Panc1 (cell line): ENCODE results near the gene FAM237B. TPM values are rescaled to one million over a fixed set of nuclear protein-coding genes. Genes with fewer than 3 reads are reported as not detected.

ENCODE experiments used
- ATAC-seq: fragments of 200-7000 bp; cut with Tn5 transposase; 2 replicates; pipeline ENCODE4 v1.9.1; 2020; ENCODE audit warnings: mild to moderate bottlenecking, moderate library complexity
- BruUV-seq: library from RNA; stranded (reverse); fragments of 400-500 nt; replicated peaks from 2 replicates; lab custom pipeline; 2021; lab: Mats Ljungman, UMichigan
- CTCF ChIA-PET: fragments of 300-600 bp; sonication (Branson Sonifier 250); formaldehyde crosslinking; loops from one replicate; lab custom pipeline; 2022; ENCODE audit warnings: antibody characterized with exemption; lab: Charles Lee
- POLR2A ChIA-PET: fragments of 300-600 bp; sonication (Branson Sonifier 250); formaldehyde crosslinking; loops from one replicate; lab custom pipeline; 2022; ENCODE audit warnings: antibody characterized with exemption; lab: Charles Lee
- DNase-seq: peaks from one replicate; pipeline ENCODE4 v3.0.0-alpha.2; 2010; ENCODE audit warnings: low read depth, low spot score
- H3K27ac ChIP-seq: 2 replicates; pipeline ENCODE4 v1.5.1; 2011; ENCODE audit warnings: mild to moderate bottlenecking, low read length, inconsistent platforms
- H3K27me3 ChIP-seq: fragments of 200-500 bp; sonication (Bioruptor generic); 2 replicates; pipeline ENCODE4 v1.6.0; 2014; ENCODE audit warnings: low read length, inconsistent platforms; ENCODE audit not compliant: control insufficient read depth, insufficient read depth
- H3K36me3 ChIP-seq: fragments of 200-500 bp; sonication (Bioruptor generic); 2 replicates; pipeline ENCODE4 v1.5.1; 2014; ENCODE audit warnings: inconsistent platforms, mild to moderate bottlenecking, low read length, moderate library complexity; ENCODE audit not compliant: control insufficient read depth, insufficient read depth
- H3K4me1 ChIP-seq: 2 replicates; pipeline ENCODE4 v1.5.1; 2011; ENCODE audit warnings: inconsistent platforms, mild to moderate bottlenecking, low read length, moderate library complexity; ENCODE audit not compliant: control insufficient read depth, insufficient read depth
- H3K4me3 ChIP-seq, 2 experiments: 2 replicates each; pipeline ENCODE4 v1.5.1; 2011 to 2012; ENCODE audit warnings: low read depth in 2 of 2, low read length in 2 of 2, mild to moderate bottlenecking in 2 of 2, inconsistent platforms in 1 of 2, moderate library complexity in 1 of 2
- H3K9me3 ChIP-seq: fragments of 200-500 bp; sonication (Bioruptor generic); 2 replicates; pipeline ENCODE4 v1.5.1; 2014; ENCODE audit warnings: low read depth, mild to moderate bottlenecking, inconsistent platforms, low read length, moderate library complexity; ENCODE audit not compliant: control insufficient read depth, insufficient read depth
- CTCF ChIP-seq: fragments of 450-650 bp; IDR thresholded peaks from 2 replicates; pipeline ENCODE4 v1.5.1; 2017; ENCODE audit warnings: mild to moderate bottlenecking
- POLR2AphosphoS5 ChIP-seq: IDR thresholded peaks from 2 replicates; pipeline ENCODE4 v1.6.1; 2012; ENCODE audit warnings: mild to moderate bottlenecking, low read depth, low read length, moderate library complexity
- REST ChIP-seq, 2 experiments: IDR thresholded peaks; 2 replicates each; pipeline ENCODE4 v1.6.1; 2011 to 2012; ENCODE audit warnings: low read depth in 2 of 2, control low read depth in 1 of 2, low read length in 1 of 2, mild to moderate bottlenecking in 1 of 2, moderate library complexity in 1 of 2; ENCODE audit not compliant: insufficient read depth in 1 of 2
- SIN3A ChIP-seq: IDR thresholded peaks from 2 replicates; pipeline ENCODE4 v1.6.1; 2012; ENCODE audit warnings: low read depth, mild to moderate bottlenecking, low read length, moderate library complexity, borderline replicate concordance; ENCODE audit not compliant: insufficient read depth
- TCF7L2 ChIP-seq: IDR thresholded peaks from 2 replicates; pipeline ENCODE4 v1.6.1; 2011; ENCODE audit warnings: mild to moderate bottlenecking, low read depth, low read length, inconsistent platforms
- in situ Hi-C: cut with HindIII; loops from 2 replicates; pipeline ENCODE4 v1.10.0; 2016; ENCODE audit warnings: low sequenced_read_pairs, low pct_unique_long_range_greater_than_20kb
- intact Hi-C: fragments of 100-400 bp; cut with micrococcal nuclease; formaldehyde crosslinking; loops from one replicate; pipeline ENCODE4 v1.10.0; 2022; ENCODE audit not compliant: unreplicated experiment
- total RNA-seq: library from RNA; stranded (reverse); gene quantifications from one replicate; pipeline ENCODE4 v1.2.1, GENCODE V29; 2021; ENCODE audit not compliant: unreplicated experiment

Gene FAM237B
- total RNA-seq, 1 experiment from 2014 or later: not detected

GRCh38 chr7:90288154-90288553 is 33.0 kb downstream of the FAM237B start:
- TF ChIP-seq REST (IDR thresholded peaks at IDR 0.05; ENCODE audit: insufficient read depth in 1 of 2, low read depth in 2 of 2, low read length in 1 of 2) (no peak), CTCF (no peak), TCF7L2 (no peak), SIN3A (no peak), POLR2AphosphoS5 (no peak)
- ATAC-seq (no peak), DNase-seq (no peak)
- no peaks in the 10 kb centered on the region for H3K9me3 ChIP-seq
- H3K36me3 ChIP-seq: no peaks in the 10 kb centered on the region
- H3K4me1 ChIP-seq: no peaks in the 10 kb centered on the region
- no peak overlapping the region for H3K27ac ChIP-seq
- no TSS peak for BruUV-seq
- CTCF ChIA-PET: no interaction called here
- in situ Hi-C loops (no loop called here), intact Hi-C loops (no loop called here)
- no peak overlapping the region for H3K4me3 ChIP-seq
- POLR2A ChIA-PET: no interaction called here
- no peaks in the 10 kb centered on the region for H3K27me3 ChIP-seq

GRCh38 chr7:90276033-90276728 is 44.9 kb downstream of the FAM237B start:
- intact Hi-C loops (no loop called here), in situ Hi-C loops (no loop called here)
- no TSS peak for BruUV-seq
- DNase-seq: no peak
- Histone ChIP-seq H3K9me3 (no peaks in the 10 kb centered on the region), H3K27me3 (no peaks in the 10 kb centered on the region), H3K4me3 (no peak overlapping the region), H3K4me1 (no peaks in the 10 kb centered on the region), H3K36me3 (no peaks in the 10 kb centered on the region), H3K27ac (no peak overlapping the region)
- no peak for ATAC-seq
- TF ChIP-seq REST (IDR thresholded peaks at IDR 0.05; ENCODE audit: insufficient read depth in 1 of 2, low read depth in 2 of 2, low read length in 1 of 2) (no peak), TCF7L2 (no peak), CTCF (no peak)
- ChIA-PET POLR2A (no interaction called here), CTCF (no interaction called here)
